ENCODE results near the gene SRSF3. TPM values are rescaled to one million over a fixed set of nuclear protein-coding genes. Genes with fewer than 3 reads are reported as not detected.
"Not testable (repeated sequence)": the region's sequence is repeated elsewhere in the genome, so short reads cannot be mapped to it uniquely, and the experiment has no call there.

The SRSF3 gene
- polyA plus RNA-seq, 1 donor from 2014 or later = 393 TPM

DNA sequence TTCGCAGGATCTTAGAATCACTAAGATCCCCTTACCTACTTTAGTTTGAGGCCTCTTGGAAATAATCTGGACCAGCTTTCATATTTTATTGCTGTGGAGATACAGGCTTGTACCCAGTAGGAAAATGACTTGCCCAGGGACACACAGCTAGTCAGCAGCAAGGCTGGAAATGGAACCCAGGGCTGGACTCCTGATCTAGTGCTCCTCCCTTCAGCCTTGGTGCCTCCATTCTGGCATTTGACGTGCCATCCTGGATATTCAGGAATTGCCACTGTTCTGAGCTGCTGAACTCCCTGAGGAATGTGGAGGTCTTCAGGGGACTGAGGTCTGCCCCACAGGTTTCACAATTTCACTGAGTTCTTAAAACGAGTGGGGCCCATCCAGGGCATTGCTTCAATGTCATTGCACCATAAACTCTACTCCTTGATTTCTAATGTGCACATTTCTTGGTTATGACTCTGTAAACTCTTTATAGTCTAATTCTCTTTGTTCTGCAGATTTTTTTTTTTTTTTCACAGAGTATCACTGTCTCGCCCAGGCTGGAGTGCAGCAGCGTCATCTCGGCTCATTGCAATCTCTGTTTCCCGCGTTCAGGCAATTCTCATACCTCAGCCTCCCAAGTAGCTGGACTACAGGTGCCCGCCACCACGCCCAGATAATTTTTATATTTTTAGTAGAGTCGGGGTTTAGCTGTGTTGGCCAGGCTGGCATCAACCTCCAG is 57.7 kb downstream of the SRSF3 start:
- no peak overlapping the region for H3K4me3 ChIP-seq (ENCODE audit: low read length)
- no peaks in the 10 kb centered on the region for H3F3A ChIP-seq (ENCODE audit: insufficient read depth, low read length, poor library complexity, severe bottlenecking)
- no peak for TF ChIP-seq MXI1 (conservative IDR thresholded peaks at IDR 0.05; ENCODE audit: poor library complexity, severe bottlenecking)
- no peak for TF ChIP-seq EZH2 (IDR thresholded peaks at IDR 0.05; ENCODE audit: borderline replicate concordance, insufficient read depth, low read length, poor library complexity, severe bottlenecking)
- TF ChIP-seq SMC3 (conservative IDR thresholded peaks at IDR 0.05; ENCODE audit: poor library complexity) = no peak
- no peak for TF ChIP-seq POLR2AphosphoS5 (IDR thresholded peaks at IDR 0.05)
- TF ChIP-seq TAF1 (IDR thresholded peaks at IDR 0.05; ENCODE audit: low read depth) = no peak
- TF ChIP-seq, protein P1, sequence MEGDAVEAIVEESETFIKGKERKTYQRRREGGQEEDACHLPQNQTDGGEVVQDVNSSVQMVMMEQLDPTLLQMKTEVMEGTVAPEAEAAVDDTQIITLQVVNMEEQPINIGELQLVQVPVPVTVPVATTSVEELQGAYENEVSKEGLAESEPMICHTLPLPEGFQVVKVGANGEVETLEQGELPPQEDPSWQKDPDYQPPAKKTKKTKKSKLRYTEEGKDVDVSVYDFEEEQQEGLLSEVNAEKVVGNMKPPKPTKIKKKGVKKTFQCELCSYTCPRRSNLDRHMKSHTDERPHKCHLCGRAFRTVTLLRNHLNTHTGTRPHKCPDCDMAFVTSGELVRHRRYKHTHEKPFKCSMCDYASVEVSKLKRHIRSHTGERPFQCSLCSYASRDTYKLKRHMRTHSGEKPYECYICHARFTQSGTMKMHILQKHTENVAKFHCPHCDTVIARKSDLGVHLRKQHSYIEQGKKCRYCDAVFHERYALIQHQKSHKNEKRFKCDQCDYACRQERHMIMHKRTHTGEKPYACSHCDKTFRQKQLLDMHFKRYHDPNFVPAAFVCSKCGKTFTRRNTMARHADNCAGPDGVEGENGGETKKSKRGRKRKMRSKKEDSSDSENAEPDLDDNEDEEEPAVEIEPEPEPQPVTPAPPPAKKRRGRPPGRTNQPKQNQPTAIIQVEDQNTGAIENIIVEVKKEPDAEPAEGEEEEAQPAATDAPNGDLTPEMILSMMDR (IDR thresholded peaks at IDR 0.05; ENCODE audit: poor library complexity, severe bottlenecking) = no peak
- TF ChIP-seq RAD21 (conservative IDR thresholded peaks at IDR 0.05) = no peak
- no peak for TF ChIP-seq EP300 (conservative IDR thresholded peaks at IDR 0.05; ENCODE audit: poor library complexity, severe bottlenecking)
- TF ChIP-seq, protein P2, sequence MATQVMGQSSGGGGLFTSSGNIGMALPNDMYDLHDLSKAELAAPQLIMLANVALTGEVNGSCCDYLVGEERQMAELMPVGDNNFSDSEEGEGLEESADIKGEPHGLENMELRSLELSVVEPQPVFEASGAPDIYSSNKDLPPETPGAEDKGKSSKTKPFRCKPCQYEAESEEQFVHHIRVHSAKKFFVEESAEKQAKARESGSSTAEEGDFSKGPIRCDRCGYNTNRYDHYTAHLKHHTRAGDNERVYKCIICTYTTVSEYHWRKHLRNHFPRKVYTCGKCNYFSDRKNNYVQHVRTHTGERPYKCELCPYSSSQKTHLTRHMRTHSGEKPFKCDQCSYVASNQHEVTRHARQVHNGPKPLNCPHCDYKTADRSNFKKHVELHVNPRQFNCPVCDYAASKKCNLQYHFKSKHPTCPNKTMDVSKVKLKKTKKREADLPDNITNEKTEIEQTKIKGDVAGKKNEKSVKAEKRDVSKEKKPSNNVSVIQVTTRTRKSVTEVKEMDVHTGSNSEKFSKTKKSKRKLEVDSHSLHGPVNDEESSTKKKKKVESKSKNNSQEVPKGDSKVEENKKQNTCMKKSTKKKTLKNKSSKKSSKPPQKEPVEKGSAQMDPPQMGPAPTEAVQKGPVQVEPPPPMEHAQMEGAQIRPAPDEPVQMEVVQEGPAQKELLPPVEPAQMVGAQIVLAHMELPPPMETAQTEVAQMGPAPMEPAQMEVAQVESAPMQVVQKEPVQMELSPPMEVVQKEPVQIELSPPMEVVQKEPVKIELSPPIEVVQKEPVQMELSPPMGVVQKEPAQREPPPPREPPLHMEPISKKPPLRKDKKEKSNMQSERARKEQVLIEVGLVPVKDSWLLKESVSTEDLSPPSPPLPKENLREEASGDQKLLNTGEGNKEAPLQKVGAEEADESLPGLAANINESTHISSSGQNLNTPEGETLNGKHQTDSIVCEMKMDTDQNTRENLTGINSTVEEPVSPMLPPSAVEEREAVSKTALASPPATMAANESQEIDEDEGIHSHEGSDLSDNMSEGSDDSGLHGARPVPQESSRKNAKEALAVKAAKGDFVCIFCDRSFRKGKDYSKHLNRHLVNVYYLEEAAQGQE (IDR thresholded peaks at IDR 0.05; ENCODE audit: borderline replicate concordance) = no peak
- no peaks in the 10 kb centered on the region for H4K20me1 ChIP-seq (ENCODE audit: insufficient read depth)
- no peak overlapping the region for H3K9ac ChIP-seq (ENCODE audit: low read length)
- H3K79me2 ChIP-seq (replicated peaks; ENCODE audit: insufficient read depth, low read length) = no peaks in the 10 kb centered on the region
- H3K27me3 ChIP-seq (ENCODE audit: insufficient read depth, low read depth, low read length) = no peaks in the 10 kb centered on the region
- no peak overlapping the region for H2AFZ ChIP-seq (ENCODE audit: low read depth, low read length)
- H3K4me2 ChIP-seq (ENCODE audit: low read length) = no peak overlapping the region
- H3K9me2 ChIP-seq (ENCODE audit: insufficient read depth, low read length) = no peaks in the 10 kb centered on the region
- H3K9me3 ChIP-seq (ENCODE audit: low read length) = no peaks in the 10 kb centered on the region
- H3K27ac ChIP-seq (ENCODE audit: low read length) = no peak overlapping the region
- no peaks in the 10 kb centered on the region for H3K36me3 ChIP-seq (ENCODE audit: insufficient read depth, low read length)

GRCh38 chr6:36654469-36654868 is 60.3 kb downstream of the SRSF3 start:
- H3K9ac ChIP-seq (ENCODE audit: low read length); H4K20me1 ChIP-seq (ENCODE audit: insufficient read depth); H3K36me3 ChIP-seq (ENCODE audit: insufficient read depth, low read length); H3K4me2 ChIP-seq (ENCODE audit: low read length); H3K9me3 ChIP-seq (ENCODE audit: low read length); H3K27ac ChIP-seq (ENCODE audit: low read length); H3K79me2 ChIP-seq (replicated peaks; ENCODE audit: insufficient read depth, low read length); H3K27me3 ChIP-seq (ENCODE audit: insufficient read depth, low read depth, low read length); H3K9me2 ChIP-seq (ENCODE audit: insufficient read depth, low read length); H3F3A ChIP-seq (ENCODE audit: insufficient read depth, low read length, poor library complexity, severe bottlenecking); H3K4me3 ChIP-seq (ENCODE audit: low read length); H2AFZ ChIP-seq (ENCODE audit: low read depth, low read length): not testable (repeated sequence)

Small RNA genes lying within 50 kb of the gene (small RNA-seq; reads per million reads assigned to genes)
- gene MIR3925 (0 to 0.03 (median 0) reads per million in 3 experiments), gene RNU1-88P (0.03 to 61.4 (median 5.3) reads per million in 3 experiments)

Other genes with a start within 250 kb of the SRSF3 start
- gene ETV7, start 206.7 kb upstream of the SRSF3 start, polyA plus RNA-seq = 0.32 TPM in 1 of 2 replicates, not detected in the other
- 0.24 TPM in 1 of 2 replicates, not detected in the other for gene PXT1, start 151.5 kb upstream of the SRSF3 start, polyA plus RNA-seq
- gene KCTD20, start 151.4 kb upstream of the SRSF3 start, polyA plus RNA-seq = 32.4 and 37.6 TPM in 2 replicates
- gene STK38, start 46.9 kb upstream of the SRSF3 start, polyA plus RNA-seq = 58.7 and 59.3 TPM in 2 replicates
- gene CDKN1A, start 84.4 kb downstream of the SRSF3 start, polyA plus RNA-seq = 23.0 and 28.9 TPM in 2 replicates
- gene RAB44, start 103.5 kb downstream of the SRSF3 start, polyA plus RNA-seq = not detected in 2 replicates
- gene CPNE5, start 245.1 kb downstream of the SRSF3 start, polyA plus RNA-seq = 8.7 and 9.5 TPM in 2 replicates